HG03520 (cell line): ENCODE measurements around the gene COG7.
"Not testable (repeated sequence)": the region's sequence is repeated elsewhere in the genome, so short reads cannot be mapped to it uniquely, and the experiment has no call there.

Source experiments
- ATAC-seq: cut with Tn5 transposase; IDR thresholded peaks from one replicate; pipeline ENCODE4 v1.9.1; 2021; ENCODE audit warnings: mild to moderate bottlenecking, moderate library complexity; ENCODE audit not compliant: unreplicated experiment

The COG7 gene

DNA sequence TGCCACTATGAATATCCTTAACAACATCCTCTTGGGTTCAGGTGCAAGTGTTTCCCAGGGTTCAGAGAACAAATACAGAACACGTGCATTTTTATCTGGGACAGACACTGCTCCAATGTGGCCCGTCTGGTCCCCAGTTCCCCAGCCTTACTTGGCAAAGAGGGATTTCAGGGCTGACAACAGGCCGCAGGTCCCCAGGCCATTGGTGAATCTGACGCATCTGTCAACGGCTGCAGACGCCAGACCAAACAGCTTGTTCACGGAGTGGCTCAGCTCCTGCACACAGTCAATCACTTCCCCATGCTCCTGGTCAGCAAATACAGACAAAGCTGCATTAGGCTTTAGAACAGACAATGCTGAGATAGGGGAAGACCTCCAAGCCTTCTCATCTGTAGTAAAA is 36.2 kb downstream of the COG7 start:
- ATAC-seq = no peak

DNA sequence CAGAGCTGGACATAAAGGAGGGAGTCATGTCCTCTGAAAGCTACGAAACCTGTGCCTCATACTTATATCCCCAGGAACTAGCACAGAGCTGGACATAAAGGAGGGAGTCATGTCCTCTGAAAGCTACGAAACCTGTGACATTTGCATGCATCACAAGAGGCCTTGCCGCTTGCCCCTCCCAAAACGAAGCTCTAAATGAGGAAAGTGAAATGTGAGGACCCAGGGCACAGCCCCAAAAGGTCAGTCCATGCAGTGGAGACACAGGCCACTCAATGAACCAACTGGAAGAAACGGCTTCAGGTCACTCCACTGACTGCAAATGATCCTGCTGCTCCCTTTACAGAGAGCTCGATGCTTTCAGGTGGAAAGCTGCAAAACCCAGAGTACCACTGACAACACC is 38.3 kb downstream of the COG7 start:
- ATAC-seq = no peak

DNA sequence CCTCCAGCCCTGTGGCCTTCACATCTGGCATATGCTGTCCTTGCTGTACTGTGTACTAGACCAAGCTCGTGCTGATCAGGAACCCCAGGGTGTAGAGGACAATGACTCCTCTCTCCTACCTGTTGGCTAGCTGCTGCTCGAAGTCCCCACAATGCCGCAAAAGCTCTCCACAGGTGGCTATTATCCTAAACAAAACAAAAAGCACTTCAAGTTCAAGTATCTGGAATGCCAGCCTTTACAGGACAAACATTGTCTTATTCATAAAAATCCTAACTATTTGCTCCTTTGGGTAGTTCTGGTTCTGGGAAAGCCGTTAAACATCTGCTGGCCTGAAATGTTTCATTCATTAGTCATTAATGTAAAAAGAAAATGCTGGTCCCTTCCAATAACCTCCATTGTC is 42.8 kb downstream of the COG7 start:
- ATAC-seq = no peak

DNA sequence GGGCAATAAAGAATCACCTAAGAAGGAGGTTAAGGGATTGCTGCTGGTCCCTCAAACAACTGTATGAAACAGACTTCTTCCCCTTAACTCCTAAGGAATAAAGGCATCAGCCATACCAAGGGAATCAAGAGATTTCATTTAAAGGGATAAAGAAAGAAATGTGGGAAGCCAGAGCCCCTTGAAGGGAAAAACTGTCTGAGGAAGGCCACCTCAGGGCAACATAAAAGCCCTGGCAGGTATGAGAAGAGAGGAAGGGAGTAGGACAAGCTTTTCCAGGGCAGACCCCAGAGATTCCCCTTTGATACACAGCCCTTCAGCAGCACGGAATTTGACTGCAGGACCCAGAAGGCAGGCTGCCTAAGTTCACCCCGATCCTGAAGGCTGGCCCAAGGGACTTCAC is 43.5 kb downstream of the COG7 start:
- ATAC-seq = no peak

DNA sequence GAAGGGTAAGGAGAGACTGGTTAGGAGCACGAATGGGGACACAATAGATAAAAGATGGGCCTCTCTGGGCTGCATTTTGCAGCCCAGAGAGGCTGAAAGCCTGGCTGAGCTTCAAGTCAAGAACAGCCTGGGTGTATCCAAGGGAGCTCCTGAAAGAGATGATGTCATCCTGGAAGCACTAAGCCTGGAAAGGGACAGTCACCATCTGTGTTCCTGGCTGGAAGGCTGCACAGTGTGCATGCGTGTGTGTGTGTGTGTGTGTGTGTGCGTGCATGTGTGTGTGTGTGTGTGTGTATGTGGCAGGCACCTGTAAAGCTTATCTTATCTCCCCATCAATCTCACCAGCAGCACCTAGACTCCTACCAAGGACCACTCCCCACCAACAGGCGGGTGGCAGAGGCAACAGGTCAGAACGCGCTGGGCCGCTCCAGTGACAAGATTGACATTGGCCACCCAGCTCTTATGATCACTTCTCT is 44.1 kb downstream of the COG7 start:
- no peak for ATAC-seq

DNA sequence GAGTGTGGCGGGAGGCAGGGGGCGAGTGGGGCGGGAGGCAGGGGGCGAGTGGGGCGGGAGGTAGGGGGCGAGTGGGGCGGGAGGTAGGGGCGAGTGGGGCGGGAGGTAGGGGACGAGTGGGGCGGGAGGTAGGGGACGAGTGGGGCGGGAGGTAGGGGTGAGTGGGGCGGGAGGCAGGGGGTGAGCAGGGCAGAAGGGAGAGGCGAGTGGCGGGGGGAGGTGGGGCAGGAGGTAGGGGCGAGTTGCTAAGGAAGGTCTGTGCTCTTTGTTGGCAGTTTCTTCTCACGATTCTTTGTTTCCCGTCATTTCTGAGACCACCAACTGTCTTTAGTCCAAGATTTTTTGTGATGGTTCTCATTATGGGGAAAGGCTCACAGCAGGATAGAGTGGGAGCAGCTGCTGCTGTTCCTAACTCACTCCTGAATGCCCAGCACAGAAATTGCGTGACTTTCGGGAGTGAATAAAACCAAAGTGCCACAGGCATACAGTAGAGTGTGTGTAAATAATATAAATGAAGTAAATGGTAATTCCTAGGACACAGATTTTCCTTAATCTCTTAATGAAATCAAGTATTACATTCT is 44.7 kb downstream of the COG7 start:
- ATAC-seq = no peak

DNA sequence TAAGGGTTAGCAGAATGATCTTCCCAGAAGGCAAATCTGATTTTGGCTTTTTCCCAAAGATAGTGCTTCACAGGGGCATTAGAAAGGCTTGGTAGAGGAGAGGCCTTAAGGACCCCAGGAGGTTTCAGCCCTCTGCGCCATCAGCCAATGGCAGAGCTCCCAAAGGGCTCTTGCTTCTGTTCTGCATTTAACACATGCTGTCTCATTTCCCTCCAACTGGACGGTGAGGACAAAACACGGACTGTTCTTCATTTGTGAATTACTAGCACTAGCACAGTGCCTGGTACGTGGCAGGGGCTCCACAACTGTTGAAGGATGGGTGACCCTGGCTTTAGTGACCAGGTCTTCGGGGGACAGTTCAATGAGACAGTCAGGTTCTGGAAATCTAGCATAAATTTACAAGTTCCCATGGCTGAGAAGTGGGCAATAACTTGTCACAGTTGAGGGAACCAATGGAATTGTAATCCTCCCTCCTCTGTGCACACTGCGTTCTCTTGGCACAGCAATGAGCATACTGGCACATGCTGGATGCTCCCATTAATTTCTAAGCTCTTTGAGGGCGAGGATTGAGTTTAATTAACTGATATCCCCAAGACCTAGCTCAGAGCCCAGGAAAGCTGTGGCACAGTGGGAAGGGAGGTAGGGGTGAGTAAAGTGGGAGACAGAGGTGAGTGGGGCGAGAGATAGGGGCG is 45.4 kb downstream of the COG7 start:
- ATAC-seq = no peak

DNA sequence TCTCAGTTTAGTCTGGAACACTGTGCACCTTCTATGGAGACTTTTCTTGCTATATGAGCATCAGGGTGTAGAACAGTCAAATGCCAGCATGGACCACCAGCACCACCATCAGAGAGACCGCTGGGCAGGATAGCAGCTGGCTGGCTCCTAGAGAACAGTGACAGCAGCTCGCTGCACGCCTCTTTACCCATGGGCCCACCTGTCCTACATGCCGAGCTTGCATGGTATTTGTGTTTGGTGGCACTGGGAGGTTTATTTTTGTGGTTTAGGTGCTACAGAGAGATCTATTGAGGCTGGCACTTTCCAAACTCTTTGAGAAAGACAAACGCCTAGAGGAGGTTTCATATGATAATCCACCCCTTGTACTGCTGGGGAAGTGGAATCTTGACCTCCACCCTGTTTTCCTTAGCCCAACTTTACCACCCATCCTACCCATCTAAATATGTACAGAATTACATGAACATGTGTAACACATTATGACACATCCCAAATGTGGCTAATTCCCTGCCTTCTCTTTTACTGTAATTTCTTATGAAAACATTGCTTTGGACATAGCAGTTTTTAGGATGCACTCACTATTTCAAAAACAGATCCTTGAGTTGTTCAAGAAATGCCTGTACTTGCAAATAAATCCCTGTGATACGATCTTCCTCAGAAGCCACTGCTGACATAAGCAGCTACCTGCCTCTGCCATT is 46.3 kb downstream of the COG7 start:
- no peak for ATAC-seq

DNA sequence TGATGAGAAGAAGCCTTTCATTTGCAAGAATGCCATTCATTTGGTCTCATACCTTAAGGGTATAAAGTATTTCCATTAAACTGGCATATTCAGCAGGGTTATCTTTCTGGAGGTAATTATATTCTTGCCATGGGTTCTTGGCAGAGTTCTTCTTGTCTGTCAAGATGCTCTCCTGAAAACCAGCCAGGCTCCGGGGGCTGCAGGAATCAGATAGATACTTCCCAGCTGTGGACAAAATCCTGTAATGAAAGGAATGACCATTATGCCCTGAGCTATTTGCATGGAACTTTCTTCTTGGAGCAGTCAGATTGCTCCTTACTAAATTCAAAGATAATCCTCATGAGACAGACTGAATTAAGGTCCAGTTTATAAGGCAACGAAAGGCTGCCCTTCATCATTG is 47.0 kb downstream of the COG7 start:
- no peak for ATAC-seq

DNA sequence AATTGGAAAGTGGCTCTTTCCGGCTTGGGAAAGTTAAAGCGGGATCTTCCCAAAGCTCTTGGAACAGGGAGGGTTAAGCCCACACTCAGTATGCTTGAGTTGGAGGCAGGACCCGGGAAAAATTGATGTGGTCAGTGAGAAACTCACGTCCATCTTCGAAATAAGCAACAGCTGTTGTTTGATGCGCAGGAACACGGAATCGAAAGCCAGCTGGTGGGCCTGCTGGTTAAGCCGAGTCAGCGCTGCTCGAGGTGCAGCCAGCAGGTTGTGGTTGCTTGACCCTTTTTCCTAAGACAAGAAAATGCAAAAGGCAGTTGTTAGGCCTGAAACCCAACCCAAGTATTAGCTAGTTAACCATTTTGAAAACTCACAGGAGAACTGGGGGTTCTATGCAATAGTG is 49.4 kb downstream of the COG7 start:
- no peak for ATAC-seq

DNA sequence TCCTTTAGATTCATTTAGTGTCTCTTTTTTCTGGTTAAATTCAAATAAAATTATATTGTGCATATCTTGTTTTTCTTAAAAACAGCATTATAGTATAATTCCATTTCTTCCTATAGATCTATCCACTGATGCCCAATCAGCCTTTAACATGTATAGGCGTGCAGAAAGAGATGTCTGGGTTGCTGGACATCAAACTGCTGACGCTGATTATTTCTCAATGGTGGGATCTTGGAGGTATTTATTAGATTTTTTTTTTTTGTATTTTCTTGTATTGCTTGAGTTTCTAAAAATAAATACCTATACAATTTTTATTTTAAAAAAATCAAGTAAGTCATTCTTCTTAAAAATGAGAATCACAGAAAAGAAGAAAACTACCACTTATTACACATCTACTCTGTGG is 50.9 kb downstream of the COG7 start:
- ATAC-seq = no peak

DNA sequence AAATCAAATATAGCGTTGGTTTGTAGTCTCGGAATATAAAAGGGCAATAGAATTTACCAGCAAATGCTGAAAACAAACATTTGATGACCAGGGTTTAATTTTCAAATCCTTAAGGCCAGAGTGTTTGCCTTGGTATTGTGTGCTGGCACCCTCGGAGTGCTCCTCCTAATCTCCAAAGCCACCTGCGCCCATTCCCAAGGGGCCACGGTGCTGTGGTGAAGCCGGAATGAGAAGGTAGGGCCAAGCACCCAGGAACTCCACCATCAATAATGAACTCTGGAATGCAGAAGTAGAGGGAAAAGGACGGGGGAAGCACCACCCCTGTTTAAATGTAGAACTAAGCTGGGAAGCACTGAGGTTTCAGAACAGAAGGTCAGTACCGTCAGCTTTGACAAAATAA is 51.9 kb downstream of the COG7 start:
- no peak for ATAC-seq

DNA sequence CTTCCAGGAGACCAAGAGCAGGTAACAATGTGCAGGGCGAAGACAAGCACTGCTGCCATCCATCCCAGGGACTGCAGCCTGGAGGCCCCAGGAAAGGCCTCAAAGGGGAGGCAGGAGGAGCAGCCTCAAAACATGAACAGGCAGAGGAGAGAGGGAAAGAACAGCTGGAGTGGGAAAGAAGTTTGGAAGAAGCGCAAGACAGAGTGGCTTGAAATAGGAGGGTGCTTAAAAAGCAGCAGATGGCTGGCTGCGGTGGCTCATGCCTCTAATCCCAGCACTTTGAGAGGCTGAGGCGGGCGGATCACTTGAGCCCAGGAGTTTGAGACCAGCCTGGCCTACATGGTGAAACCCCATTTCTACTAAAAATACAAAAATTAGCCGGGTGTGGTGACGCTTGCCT is 52.5 kb downstream of the COG7 start:
- not testable (repeated sequence) for ATAC-seq

DNA sequence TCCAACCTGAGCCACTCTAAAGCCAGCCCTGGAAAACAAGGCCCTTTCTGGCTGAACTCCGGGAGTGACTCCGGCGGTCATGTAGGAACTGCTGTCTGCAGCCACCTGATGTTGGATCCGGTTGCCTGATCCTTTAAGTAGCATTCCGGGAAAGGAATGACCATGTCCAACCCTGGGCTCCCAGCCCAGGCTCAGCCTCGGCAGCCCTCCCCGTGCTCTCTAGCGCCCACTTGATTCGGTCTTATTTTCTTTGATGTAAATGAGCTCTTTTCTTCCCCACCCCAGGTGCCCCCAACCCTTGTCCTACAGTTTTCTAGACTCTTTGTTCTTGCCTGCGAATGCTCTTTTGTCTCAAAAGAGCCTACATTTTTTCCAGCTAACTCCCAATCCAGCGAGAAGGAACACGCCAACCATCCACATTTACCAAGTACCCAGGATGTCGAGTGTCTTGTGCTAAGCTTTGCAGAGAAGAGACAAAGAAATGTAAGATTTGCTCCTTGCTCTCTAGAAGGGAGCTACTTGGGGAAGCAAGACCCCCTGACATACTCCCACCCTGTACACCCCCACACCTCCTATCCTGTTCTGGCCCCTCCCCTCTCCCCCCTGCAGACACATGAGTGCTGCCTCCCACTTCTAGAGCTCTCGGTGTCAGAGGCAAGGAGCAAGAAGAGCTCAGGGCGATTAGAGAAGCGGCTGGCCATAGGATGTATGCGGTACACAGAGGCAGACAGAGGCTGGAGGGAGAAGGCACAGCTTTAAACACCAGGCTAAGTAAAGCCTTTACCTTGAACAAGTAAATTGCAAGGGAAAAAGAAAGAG is 53.8 kb downstream of the COG7 start:
- no peak for ATAC-seq

DNA sequence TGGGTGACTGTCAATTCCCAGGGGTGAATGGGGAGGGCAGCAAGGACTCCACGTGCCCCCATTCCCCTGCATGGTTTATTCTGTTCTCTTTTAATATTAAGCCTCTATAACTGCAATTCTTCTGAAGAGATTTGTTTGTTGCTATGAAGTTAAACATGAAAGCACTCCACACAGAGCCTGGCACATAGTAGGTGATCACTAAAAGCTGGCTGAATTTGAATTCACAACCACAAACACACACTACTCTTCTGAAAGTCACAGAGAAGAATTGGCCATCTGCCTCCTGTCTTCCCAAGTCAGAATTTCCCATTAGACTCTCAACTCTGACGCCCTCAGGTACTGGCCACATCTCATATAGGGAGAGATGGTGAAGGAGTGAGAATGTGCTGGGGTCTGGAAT is 55.5 kb downstream of the COG7 start:
- ATAC-seq = no peak

DNA sequence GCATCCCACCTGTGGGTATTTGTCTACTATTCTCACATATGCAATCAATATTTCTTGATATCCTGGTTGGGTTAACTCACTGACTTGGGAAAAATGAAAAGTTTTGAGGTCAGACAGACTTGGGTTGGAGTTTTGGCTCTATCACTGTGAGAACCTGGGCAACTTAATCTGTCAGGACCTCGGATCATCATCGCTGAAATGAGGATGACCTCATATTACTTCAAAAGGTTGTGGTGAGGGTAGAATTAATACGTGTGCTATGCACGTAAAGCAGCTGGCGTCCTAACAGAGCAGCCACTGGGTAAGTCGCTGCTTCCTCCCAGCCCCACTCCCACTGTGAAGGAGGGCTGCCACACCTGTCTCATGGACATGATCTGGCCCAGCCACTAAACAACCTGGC is 57.3 kb downstream of the COG7 start:
- ATAC-seq = no peak

DNA sequence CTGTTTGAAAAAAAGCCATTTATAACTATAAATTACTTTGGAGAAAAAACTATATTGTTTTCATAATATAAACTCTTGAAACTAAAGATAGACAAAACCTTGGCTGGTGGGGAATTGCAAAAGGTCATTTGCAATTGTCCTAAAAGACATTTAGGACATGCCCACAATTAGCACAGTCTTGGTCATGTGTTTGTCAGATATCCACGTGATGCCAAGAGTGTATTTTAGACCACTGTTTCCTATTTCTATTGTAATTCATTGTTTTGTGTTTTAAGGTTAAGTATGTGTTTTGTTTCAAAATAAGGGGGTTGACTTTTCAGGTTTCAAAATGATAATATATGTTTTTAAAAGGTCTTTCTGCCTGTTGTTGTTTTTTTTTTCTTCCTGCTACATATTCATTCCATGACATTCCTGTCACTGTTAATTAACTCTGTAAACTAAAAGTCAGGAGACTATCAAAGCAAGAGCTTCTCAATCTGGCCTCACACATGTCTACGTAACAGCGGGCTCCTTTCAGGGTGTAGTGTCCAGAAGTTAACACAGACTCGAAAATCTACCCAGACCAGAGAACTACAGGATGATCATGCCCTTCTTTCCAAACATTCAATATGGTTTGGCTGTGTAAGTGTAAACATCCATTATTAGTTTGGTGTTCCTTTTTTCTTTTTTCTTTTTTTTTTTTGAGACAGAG is 58.7 kb downstream of the COG7 start:
- no peak for ATAC-seq

DNA sequence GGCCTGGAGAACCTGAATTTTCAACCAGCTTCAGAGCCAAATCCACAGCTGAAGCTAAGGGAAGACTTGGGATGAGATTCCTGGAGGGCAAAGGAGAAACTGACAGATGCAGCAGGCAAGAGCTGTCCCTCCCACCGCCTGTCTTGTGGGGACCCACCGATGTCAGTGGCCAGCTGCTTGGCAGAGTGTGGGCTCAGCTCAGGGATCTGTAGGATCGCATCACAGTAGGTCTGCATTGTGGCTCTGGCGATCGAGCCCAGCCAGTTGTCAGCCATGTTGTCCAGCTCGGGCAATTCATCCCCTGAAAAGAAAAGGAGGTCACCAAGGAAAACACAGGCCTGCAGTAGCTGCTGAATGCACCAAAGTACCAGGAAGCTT is 60.8 kb downstream of the COG7 start:
- no peak for ATAC-seq

DNA sequence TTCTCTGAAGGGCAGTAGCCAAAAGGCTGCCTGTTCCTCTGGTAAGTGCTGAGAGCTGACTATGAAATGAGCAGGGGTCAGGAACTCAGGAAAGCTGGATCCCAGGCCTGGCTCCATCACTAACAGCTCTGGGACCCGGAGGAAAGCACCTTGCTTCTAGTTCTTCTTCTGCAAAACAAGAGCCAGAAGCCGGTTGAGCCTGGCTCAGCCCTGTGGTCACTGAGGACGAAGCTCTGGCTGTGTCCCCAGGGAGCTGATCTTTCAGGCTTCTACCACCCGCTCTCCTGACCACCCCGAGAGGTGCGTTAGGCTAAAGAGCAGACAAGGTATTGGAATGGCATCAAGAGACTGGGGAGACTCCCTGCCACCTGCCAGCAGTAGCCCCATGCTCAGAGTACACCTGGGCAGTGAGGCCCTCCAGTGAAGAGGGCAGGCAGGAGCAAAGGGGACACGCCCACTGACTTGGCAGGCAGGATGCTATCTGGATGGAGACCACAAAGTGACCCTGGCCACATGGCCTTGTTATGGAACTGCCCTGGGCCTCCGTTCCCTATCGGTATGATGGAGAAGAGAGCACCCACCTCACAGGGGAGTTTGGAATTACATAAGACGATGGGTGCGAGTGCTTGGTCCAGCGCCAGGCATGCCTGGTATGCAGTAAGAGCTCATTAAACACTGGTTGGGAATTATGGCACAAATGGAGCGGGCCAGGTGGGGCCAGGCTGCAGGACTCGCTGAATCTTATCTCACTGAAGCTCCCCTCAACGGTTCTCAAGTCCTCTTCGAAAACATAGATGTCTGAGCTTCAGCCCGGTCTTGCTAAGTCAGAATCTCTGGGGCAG is 61.4 kb downstream of the COG7 start:
- ATAC-seq = no peak

DNA sequence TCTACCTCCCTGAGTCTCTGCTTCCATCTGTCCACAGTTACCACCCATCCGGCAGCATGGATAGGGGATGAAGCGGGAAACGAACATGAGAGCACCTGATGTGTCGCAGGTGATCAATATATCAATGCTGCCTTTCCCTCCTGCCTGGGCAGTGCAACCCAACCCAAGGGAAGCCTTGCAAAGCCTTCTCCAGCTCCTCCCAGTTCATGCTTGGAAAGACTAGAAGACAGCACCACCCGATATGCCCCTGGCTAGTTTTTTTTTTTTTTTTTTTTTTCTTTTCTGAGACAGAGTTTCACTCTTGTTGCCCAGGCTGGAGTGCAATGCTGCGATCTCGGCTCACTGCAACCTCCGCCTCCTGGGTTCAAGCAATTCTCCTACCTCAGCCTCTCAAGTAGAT is 63.1 kb downstream of the COG7 start:
- not testable (repeated sequence) for ATAC-seq
